Activated CD8-positive, alpha-beta memory T cell treated with anti-CD3 and anti-CD28 coated beads, Interleukin-2, amount 10 ng/mL, durations not matched to agents 7 days and 5 days (primary cell): ENCODE results near the gene CCL8. TPM values are rescaled to one million over a fixed set of nuclear protein-coding genes. Genes with fewer than 3 reads are reported as not detected.
"Not testable (repeated sequence)": the region's sequence is repeated elsewhere in the genome, so short reads cannot be mapped to it uniquely, and the experiment has no call there.

Experiments used
- ATAC-seq: fragments of 150-1000 bp; cut with Tn5 transposase; one replicate; pipeline ENCODE4 v1.10.0; 2021; ENCODE audit warnings: moderate library complexity
- CTCF ChIA-PET: fragments of 350-600 bp; sonication (Branson Sonifier 250); formaldehyde crosslinking; loops from one replicate; lab custom pipeline; 2021; ENCODE audit warnings: antibody characterized with exemption; lab: Charles Lee
- DNase-seq: peaks from one replicate; pipeline ENCODE4 v3.0.0-alpha.2; 2020
- H3K27ac Mint-ChIP-seq: one replicate; pipeline ENCODE4 v1.8.0; 2021; ENCODE audit warnings: mild to moderate bottlenecking, mixed read lengths
- H3K27me3 Mint-ChIP-seq: one replicate; pipeline ENCODE4 v1.8.0; 2021; ENCODE audit warnings: mixed read lengths
- H3K36me3 Mint-ChIP-seq: one replicate; pipeline ENCODE4 v1.8.0; 2021; ENCODE audit warnings: mild to moderate bottlenecking, mixed read lengths
- H3K4me1 Mint-ChIP-seq: one replicate; pipeline ENCODE4 v1.8.0; 2021; ENCODE audit warnings: mixed read lengths
- H3K4me3 Mint-ChIP-seq: one replicate; pipeline ENCODE4 v1.8.0; 2021; ENCODE audit warnings: mild to moderate bottlenecking, moderate library complexity, mixed read lengths
- H3K9me3 Mint-ChIP-seq: one replicate; pipeline ENCODE4 v1.8.0; 2022; ENCODE audit warnings: low read depth, mixed read lengths
- total RNA-seq, 2 experiments: library from RNA; stranded (reverse); gene quantifications; one replicate each; pipeline ENCODE4 v1.2.3, GENCODE V29; 2021

Gene CCL8
- total RNA-seq, 2 experiments from 2014 or later = not detected

- H3K4me3 Mint-ChIP-seq = no peak overlapping the region
- DNase-seq (no peak), ATAC-seq (no peak)
- no peak overlapping the region for H3K27ac Mint-ChIP-seq
- peaks cover 43% of the 10 kb centered on the region for H3K27me3 Mint-ChIP-seq
- peaks cover 34% of the 10 kb centered on the region for H3K4me1 Mint-ChIP-seq
- H3K36me3 Mint-ChIP-seq = no peaks in the 10 kb centered on the region
- CTCF ChIA-PET = no interaction called here
- H3K9me3 Mint-ChIP-seq = no peaks in the 10 kb centered on the region
These were observed 16.6 kb upstream of the CCL8 start for GRCh38 chr17:34302636-34303035.

- no peaks in the 10 kb centered on the region for H3K36me3 Mint-ChIP-seq
- no peak overlapping the region for H3K4me3 Mint-ChIP-seq
- H3K27ac Mint-ChIP-seq = no peak overlapping the region
- peaks cover 35% of the 10 kb centered on the region for H3K4me1 Mint-ChIP-seq
- H3K9me3 Mint-ChIP-seq = no peaks in the 10 kb centered on the region
- DNase-seq = no peak
- CTCF ChIA-PET = no interaction called here
- H3K27me3 Mint-ChIP-seq = peaks cover 46% of the 10 kb centered on the region
- no peak for ATAC-seq
These were observed 15.6 kb upstream of the CCL8 start for GRCh38 chr17:34303606-34304005.

GRCh38 chr17:34305061-34305460 lies 14.2 kb upstream of the CCL8 start:
- CTCF ChIA-PET = no interaction called here
- Mint-ChIP-seq H3K4me1 (peaks cover 35% of the 10 kb centered on the region), H3K27me3 (peaks cover 41% of the 10 kb centered on the region), H3K27ac (no peak overlapping the region), H3K4me3 (no peak overlapping the region), H3K9me3 (no peaks in the 10 kb centered on the region), H3K36me3 (no peaks in the 10 kb centered on the region)
- ATAC-seq (no peak), DNase-seq (no peak)

DNA sequence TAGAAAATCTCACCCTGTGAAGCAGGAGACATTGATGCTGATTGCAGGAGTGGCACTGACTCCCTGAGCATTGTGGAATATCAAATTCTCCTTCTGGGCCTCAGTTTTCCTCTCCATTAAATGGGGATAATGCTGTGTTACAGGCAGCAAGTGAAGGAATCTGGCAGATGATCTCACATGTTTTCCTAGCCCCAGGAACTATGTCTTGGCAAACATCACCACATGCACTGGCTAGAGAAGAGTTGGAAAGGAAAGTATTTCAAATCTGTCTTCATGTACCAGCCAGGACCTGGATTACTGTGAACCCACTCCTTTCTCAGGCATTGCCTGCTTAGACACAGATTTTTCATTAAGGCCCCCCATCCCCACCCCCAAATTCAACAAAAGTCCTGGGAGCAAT lies 13.6 kb upstream of the CCL8 start:
- DNase-seq = no peak
- CTCF ChIA-PET = interaction anchor here (1.3 kb wide), 1 partner anchor 104 kb away, joined by 6 read pairs; no protein-coding TSS in a partner anchor
- Mint-ChIP-seq H3K4me3 (no peak overlapping the region), H3K27me3 (peaks cover 36% of the 10 kb centered on the region), H3K9me3 (no peaks in the 10 kb centered on the region), H3K4me1 (peaks cover 30% of the 10 kb centered on the region), H3K27ac (no peak overlapping the region), H3K36me3 (no peaks in the 10 kb centered on the region)
- no peak for ATAC-seq

GRCh38 chr17:34306466-34306865 lies 12.8 kb upstream of the CCL8 start:
- H3K9me3 Mint-ChIP-seq = no peaks in the 10 kb centered on the region
- H3K4me1 Mint-ChIP-seq = peaks cover 23% of the 10 kb centered on the region
- no peaks in the 10 kb centered on the region for H3K36me3 Mint-ChIP-seq
- no peak overlapping the region for H3K27ac Mint-ChIP-seq
- ATAC-seq = no peak
- DNase-seq = no peak
- H3K27me3 Mint-ChIP-seq = peaks cover 41% of the 10 kb centered on the region
- CTCF ChIA-PET = interaction anchor here (1.3 kb wide), 1 partner anchor 105 kb away, joined by 6 read pairs; no protein-coding TSS in a partner anchor
- H3K4me3 Mint-ChIP-seq = no peak overlapping the region

DNA sequence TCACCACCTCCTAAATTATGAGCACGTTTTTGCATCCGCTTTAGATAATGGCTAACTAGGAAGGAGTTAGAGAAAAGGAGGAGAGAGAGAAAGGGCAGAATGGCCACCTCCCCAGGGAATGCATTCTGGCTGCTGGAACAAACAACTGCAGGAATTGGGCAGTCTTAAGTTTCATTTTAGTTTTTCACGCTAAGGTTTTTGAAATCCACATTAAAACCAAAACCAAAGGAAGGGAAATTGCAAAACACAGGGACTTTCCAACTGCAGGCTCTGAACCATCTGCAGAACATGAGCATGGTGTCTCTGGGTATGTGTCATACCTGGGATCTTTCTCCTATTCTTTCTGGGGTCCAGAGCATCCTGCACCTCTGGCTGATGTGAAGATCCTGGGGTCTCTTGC lies 12.1 kb upstream of the CCL8 start:
- ATAC-seq (no peak), DNase-seq (no peak)
- peaks cover 37% of the 10 kb centered on the region for H3K27me3 Mint-ChIP-seq
- H3K27ac Mint-ChIP-seq = no peak overlapping the region
- H3K36me3 Mint-ChIP-seq = no peaks in the 10 kb centered on the region
- H3K9me3 Mint-ChIP-seq = no peaks in the 10 kb centered on the region
- H3K4me3 Mint-ChIP-seq = no peak overlapping the region
- CTCF ChIA-PET = interaction anchor here (1.3 kb wide), 1 partner anchor 106 kb away, joined by 6 read pairs; no protein-coding TSS in a partner anchor
- peaks cover 18% of the 10 kb centered on the region for H3K4me1 Mint-ChIP-seq

DNA sequence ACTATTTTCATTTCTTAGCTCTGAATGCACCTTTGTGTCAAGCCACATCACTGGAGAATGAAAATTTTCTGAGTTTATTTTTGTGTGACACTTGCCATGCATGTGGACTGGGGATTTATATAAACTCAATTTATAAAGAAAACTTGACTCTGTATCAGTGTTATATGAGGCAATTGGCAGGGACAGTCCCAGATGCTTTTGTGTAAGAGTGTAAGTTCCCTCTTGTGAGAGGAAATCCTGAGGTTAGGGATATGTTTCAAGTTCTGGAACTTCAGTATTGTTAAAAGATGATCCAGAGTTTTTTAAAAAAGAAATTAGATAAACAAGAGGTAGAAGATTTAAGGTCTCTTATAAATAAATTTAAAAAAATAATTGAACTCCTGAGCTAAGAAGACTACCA lies 10.9 kb upstream of the CCL8 start:
- CTCF ChIA-PET = interaction anchor here (1.4 kb wide), 1 partner anchor 53 kb away, joined by 5 read pairs; no protein-coding TSS in a partner anchor
- no peak for ATAC-seq
- H3K36me3 Mint-ChIP-seq = no peaks in the 10 kb centered on the region
- H3K9me3 Mint-ChIP-seq = no peaks in the 10 kb centered on the region
- no peak overlapping the region for H3K4me3 Mint-ChIP-seq
- H3K27me3 Mint-ChIP-seq = peaks cover 43% of the 10 kb centered on the region
- H3K27ac Mint-ChIP-seq = no peak overlapping the region
- DNase-seq = no peak
- peaks cover 13% of the 10 kb centered on the region for H3K4me1 Mint-ChIP-seq

DNA sequence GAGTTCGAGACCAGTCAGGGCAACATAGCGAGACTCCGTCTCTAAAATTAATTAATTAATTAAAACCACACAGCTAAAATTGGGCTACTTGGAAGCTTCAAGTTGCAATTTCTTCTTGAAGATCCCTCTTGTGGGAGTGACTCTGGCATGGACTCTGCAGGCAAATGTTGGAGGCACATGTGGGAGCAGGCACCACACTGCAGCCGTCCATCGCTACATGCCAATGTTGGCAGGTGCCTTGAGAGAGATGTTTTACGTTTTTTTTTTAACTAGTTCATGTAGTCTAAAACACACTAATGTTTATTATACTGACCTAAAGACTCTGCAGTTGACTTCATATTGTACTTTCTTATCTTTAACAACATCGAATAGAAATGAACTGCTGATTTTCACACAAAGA lies 7.9 kb upstream of the CCL8 start:
- no peaks in the 10 kb centered on the region for H3K36me3 Mint-ChIP-seq

DNA sequence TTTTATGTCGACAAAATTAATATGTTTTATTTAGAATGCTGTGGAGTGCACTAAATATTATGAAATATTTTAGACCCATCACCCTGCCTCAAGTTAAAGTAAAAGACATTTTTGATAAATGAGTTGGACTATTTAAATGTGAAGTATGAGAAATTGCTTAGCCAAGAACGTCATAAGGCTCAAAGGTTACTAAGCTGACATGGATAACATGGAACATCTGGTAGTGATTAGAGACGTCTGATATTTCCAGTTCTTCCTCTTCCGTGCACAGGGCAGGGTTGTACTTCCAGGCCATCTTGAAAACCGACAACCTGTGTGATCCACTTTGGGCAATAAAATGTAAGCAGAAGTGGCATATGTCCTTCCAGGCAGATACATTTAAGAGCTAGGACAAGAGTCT lies 7.2 kb upstream of the CCL8 start:
- H3K4me1 Mint-ChIP-seq = peaks cover 7% of the 10 kb centered on the region
- H3K27me3 Mint-ChIP-seq = peaks cover 66% of the 10 kb centered on the region
- CTCF ChIA-PET = no interaction called here
- no peak overlapping the region for H3K27ac Mint-ChIP-seq
- no peak overlapping the region for H3K4me3 Mint-ChIP-seq
- no peaks in the 10 kb centered on the region for H3K36me3 Mint-ChIP-seq
- ATAC-seq (no peak), DNase-seq (no peak)
- H3K9me3 Mint-ChIP-seq = no peaks in the 10 kb centered on the region

More for the DNA sequence above, 7.9 kb upstream of the CCL8 start:
- no peak for ATAC-seq
- DNase-seq = no peak
- Mint-ChIP-seq H3K27me3 (peaks cover 62% of the 10 kb centered on the region), H3K4me3 (no peak overlapping the region), H3K27ac (no peak overlapping the region), H3K4me1 (peaks cover 11% of the 10 kb centered on the region), H3K9me3 (no peaks in the 10 kb centered on the region)
- CTCF ChIA-PET = no interaction called here

GRCh38 chr17:34313164-34313563 lies 6.1 kb upstream of the CCL8 start:
- Mint-ChIP-seq H3K27ac (no peak overlapping the region), H3K4me3 (no peak overlapping the region), H3K9me3 (no peaks in the 10 kb centered on the region), H3K27me3 (peaks cover 59% of the 10 kb centered on the region), H3K36me3 (no peaks in the 10 kb centered on the region), H3K4me1 (no peaks in the 10 kb centered on the region)
- ATAC-seq = no peak
- CTCF ChIA-PET = no interaction called here
- no peak for DNase-seq

DNA sequence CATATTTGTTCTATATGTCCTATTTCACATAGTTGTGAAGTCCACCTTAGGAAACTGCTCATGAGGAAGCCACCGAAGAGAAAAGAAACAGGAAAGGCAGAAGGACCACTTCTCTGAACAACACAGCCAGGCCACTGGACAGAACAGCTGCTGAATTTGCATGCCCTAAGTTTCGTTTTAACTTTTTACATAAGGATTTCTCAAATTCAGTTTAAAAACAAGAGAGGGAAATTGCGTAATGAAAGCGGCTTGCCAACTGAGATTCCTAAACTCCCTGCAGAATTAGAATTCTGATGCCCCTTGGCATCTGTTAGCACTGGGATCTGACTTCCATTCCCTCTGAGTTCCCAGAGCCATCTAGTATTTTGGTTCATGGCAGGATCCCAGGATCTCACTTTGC lies 5.0 kb upstream of the CCL8 start:
- no peaks in the 10 kb centered on the region for H3K4me1 Mint-ChIP-seq
- CTCF ChIA-PET = no interaction called here
- H3K27ac Mint-ChIP-seq = no peak overlapping the region
- no peak for ATAC-seq
- no peaks in the 10 kb centered on the region for H3K9me3 Mint-ChIP-seq
- H3K27me3 Mint-ChIP-seq = peaks cover 56% of the 10 kb centered on the region
- no peak for DNase-seq
- H3K4me3 Mint-ChIP-seq = no peak overlapping the region
- H3K36me3 Mint-ChIP-seq = no peaks in the 10 kb centered on the region

GRCh38 chr17:34318474-34318873 lies 761 bp upstream of the CCL8 start:
- peaks cover 48% of the 10 kb centered on the region for H3K27me3 Mint-ChIP-seq
- CTCF ChIA-PET = interaction anchor here (1.1 to 5.5 kb wide), 2 partner anchors 43 to 80 kb away, joined by 3 to 21 read pairs; partner anchors contain the start of gene CCL1
- H3K4me1 Mint-ChIP-seq = no peaks in the 10 kb centered on the region
- no peak overlapping the region for H3K4me3 Mint-ChIP-seq
- no peaks in the 10 kb centered on the region for H3K36me3 Mint-ChIP-seq
- no peaks in the 10 kb centered on the region for H3K9me3 Mint-ChIP-seq
- DNase-seq (no peak), ATAC-seq (no peak)
- no peak overlapping the region for H3K27ac Mint-ChIP-seq

- no peak for DNase-seq
- no peak for ATAC-seq
- Mint-ChIP-seq H3K27ac (no peak overlapping the region), H3K27me3 (peaks cover 46% of the 10 kb centered on the region), H3K4me1 (no peaks in the 10 kb centered on the region), H3K4me3 (no peak overlapping the region), H3K36me3 (no peaks in the 10 kb centered on the region), H3K9me3 (no peaks in the 10 kb centered on the region)
- CTCF ChIA-PET = interaction anchor here (0.9 kb wide), 1 partner anchor 38 kb away, joined by 3 read pairs; no protein-coding TSS in a partner anchor
These were observed 2.7 kb downstream of the CCL8 start for GRCh38 chr17:34321964-34322363.

GRCh38 chr17:34327580-34327979 lies 8.3 kb downstream of the CCL8 start:
- H3K36me3 Mint-ChIP-seq, ATAC-seq, DNase-seq, H3K4me3 Mint-ChIP-seq, H3K4me1 Mint-ChIP-seq, H3K27ac Mint-ChIP-seq, H3K9me3 Mint-ChIP-seq: not testable (repeated sequence)
- peaks cover 75% of the 10 kb centered on the region for H3K27me3 Mint-ChIP-seq
- CTCF ChIA-PET = interaction anchor here (1.0 to 1.4 kb wide), 2 partner anchors 9 to 34 kb away, joined by 3 read pairs; no protein-coding TSS in a partner anchor
